Testis (tissue), 2 donors: Measurements from ENCODE around the gene CYP3A5.

Source experiments
- POLR2A ChIP-seq: fragments of 450-650 bp; IDR thresholded peaks from one replicate; pipeline ENCODE4 v1.6.1; 2017; ENCODE audit warnings: antibody characterized with exemption, mild to moderate bottlenecking, moderate library complexity
- TF ChIP-seq, protein P1 (sequence below), 3 experiments: fragments of 450-650 bp in 2 of 3; fragments of 200-600 bp in 1 of 3; sonication (generic) in 1 of 3; IDR thresholded peaks; one replicate each; pipeline ENCODE4 v1.5.1; 2016 to 2019; ENCODE audit warnings: antibody characterized with exemption in 3 of 3, mild to moderate bottlenecking in 2 of 3, moderate library complexity in 1 of 3

DNA sequence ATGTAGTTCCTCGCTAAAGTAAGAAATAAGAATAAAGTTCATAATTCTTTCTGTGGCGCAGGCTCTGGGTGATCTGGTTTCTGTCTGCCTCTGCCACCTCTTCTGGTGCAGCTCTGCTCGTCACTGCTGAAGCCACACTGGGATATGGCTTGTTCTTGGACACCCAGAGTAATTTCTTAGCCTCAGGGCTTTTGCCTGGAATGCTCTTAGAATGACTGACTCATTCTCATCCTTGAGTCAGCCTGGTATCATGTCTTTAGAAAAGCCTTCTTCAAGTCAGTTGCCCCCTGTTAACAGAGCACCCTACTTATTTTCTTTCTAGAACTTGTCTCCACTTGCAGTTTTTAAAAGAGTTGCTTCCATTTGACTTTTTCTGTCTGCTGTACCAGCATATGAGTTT, 61.1 kb downstream of the CYP3A5 start:
- no peak for TF ChIP-seq POLR2A
- TF ChIP-seq, protein P1, sequence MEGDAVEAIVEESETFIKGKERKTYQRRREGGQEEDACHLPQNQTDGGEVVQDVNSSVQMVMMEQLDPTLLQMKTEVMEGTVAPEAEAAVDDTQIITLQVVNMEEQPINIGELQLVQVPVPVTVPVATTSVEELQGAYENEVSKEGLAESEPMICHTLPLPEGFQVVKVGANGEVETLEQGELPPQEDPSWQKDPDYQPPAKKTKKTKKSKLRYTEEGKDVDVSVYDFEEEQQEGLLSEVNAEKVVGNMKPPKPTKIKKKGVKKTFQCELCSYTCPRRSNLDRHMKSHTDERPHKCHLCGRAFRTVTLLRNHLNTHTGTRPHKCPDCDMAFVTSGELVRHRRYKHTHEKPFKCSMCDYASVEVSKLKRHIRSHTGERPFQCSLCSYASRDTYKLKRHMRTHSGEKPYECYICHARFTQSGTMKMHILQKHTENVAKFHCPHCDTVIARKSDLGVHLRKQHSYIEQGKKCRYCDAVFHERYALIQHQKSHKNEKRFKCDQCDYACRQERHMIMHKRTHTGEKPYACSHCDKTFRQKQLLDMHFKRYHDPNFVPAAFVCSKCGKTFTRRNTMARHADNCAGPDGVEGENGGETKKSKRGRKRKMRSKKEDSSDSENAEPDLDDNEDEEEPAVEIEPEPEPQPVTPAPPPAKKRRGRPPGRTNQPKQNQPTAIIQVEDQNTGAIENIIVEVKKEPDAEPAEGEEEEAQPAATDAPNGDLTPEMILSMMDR (IDR thresholded peaks at IDR 0.05), result no peak
